Esophagus muscularis mucosa (tissue), 4 donors: ENCODE data around the gene CFAP90.

Experiments used
- EP300 ChIP-seq: sonication (generic); formaldehyde crosslinking; IDR thresholded peaks from one replicate; pipeline ENCODE4 v1.6.1; 2017; ENCODE audit warnings: antibody characterized with exemption
- POLR2A ChIP-seq: fragments of 450-650 bp; IDR thresholded peaks from one replicate; pipeline ENCODE4 v1.6.1; 2017; ENCODE audit warnings: antibody characterized with exemption, moderate library complexity, mild to moderate bottlenecking, low read depth
- TF ChIP-seq, protein P1 (sequence below), 3 experiments: fragments of 200-600 bp in 2 of 3; fragments of 450-650 bp in 1 of 3; sonication (generic) in 2 of 3; IDR thresholded peaks; one replicate each; pipeline ENCODE4 v1.5.1; 2017 to 2019; ENCODE audit warnings: antibody characterized with exemption in 3 of 3, mild to moderate bottlenecking in 2 of 3, moderate library complexity in 1 of 3

DNA sequence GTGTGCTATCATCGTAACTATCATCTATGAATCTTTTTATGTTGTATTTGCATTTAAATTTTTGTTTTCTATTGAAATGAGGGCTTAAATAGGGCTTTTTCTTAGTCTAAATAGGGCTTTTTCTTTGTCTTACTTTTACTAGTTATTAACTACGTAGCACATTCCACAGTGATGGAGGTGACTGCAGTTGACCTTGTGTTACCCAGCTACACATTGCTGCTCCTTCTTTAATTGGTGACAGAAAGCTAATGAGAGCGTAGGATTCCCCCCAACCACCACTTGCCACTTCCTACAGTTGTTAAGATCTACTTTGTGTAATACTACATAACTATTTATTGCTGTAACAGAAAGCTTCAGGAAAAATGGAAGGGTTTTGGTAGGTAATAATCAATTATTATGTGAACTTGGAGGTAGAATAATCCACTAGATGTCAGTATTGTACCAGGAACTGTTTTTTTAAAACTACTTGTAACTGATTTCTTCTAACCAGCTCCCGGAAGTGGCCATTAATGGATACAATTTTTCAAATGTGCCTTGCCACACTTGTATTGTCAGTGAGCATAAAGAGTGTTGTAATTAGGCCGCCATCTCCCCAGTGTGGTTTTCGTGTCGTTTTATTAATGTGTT, 36.0 kb upstream of the CFAP90 start:
- TF ChIP-seq, protein P1, sequence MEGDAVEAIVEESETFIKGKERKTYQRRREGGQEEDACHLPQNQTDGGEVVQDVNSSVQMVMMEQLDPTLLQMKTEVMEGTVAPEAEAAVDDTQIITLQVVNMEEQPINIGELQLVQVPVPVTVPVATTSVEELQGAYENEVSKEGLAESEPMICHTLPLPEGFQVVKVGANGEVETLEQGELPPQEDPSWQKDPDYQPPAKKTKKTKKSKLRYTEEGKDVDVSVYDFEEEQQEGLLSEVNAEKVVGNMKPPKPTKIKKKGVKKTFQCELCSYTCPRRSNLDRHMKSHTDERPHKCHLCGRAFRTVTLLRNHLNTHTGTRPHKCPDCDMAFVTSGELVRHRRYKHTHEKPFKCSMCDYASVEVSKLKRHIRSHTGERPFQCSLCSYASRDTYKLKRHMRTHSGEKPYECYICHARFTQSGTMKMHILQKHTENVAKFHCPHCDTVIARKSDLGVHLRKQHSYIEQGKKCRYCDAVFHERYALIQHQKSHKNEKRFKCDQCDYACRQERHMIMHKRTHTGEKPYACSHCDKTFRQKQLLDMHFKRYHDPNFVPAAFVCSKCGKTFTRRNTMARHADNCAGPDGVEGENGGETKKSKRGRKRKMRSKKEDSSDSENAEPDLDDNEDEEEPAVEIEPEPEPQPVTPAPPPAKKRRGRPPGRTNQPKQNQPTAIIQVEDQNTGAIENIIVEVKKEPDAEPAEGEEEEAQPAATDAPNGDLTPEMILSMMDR (IDR thresholded peaks at IDR 0.05): peak; percentile 41 to 59 (median 45)
- TF ChIP-seq POLR2A (no peak), EP300 (no peak)
